Stimulated activated CD8-positive, alpha-beta memory T cell treated with anti-CD3 and anti-CD28 coated beads, Interleukin-7, amount 100 ng/mL, for 1 hour (primary cell): ENCODE data around the gene ACSS2.
A peak's percentile ranks its signal among the peaks of the same experiment; 100 is the strongest.

Experiments used
- DNase-seq, 2 donors: peaks; one replicate each; pipeline ENCODE4 v3.0.0-alpha.2; 2020; ENCODE audit warnings: low read depth in 2 of 2

Gene ACSS2

DNA sequence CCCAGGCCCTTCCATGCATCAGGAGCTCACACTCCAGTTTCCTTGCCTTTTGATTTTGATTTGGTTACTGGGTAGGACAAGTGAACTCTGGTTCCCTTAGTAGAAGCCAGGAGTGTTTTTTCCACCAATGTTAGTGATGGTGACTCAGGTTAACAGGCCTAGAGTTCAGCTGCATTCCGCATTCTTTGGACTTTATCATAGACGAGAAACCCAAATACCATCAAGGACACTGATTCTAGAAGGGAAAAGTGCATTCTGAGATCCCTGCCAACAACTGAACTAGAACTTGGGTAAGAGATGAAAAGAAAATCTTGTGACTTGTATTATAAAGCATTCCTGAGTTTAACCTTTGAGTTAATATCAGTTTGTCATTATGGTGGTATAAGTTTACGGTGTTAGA, 70.2 kb downstream of the ACSS2 start:
- no peak for DNase-seq

DNA sequence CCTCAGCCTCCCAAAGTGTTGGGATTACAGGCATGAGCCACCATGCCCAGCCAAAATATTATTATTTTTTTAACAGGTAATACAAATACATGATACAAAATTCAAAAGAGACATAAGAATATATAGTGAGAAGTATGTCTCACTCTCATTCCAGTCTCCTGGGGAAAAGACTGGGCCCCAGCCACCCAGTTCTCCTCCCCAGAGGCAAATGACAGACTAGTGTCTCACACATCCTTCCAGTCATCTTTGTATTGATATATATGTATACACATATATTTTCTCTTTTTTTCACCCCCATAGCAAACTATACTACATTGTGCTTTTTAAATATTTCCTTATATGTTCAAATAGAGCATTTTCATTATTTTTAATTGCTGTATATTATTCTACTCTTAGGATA, 70.9 kb downstream of the ACSS2 start:
- no peak for DNase-seq

DNA sequence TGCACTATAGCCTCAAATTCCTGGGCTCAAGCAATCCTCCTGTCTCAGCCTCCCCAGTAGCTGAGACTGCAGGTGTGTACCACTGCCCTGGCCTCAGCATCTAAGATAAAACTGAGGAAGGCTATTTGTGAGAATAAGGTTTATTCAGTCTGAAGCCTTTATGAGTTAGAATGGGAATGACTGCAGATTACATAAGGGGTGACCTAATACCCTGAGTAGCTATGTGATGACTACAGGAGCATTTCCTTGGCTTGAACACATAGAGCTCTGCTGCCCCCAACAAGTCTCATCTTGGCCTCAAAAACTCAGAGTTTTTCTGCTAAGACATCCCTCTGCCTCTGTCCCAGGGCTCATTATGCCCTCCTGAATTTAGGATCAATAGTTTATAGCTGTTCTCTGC, 71.6 kb downstream of the ACSS2 start:
- no peak for DNase-seq

DNA sequence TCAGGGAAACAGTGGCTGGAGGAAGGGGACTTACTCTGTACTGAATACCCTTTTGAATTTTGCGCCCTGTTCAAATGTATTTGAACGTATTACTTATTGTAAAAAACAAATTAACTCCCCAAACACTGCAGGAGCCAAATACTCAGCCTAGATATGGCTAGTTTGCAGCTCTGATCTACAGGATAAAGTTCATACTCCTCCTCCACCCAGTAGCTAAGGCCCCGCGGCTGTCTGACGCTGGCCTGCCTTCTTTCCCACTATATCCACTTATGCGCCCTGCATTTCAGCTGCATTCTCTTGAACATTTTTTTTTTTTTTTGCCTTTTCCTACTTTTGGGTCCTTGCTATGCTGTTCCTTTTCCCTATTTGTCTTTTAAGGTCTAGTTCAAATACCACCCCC, 72.7 kb downstream of the ACSS2 start:
- DNase-seq = no peak

DNA sequence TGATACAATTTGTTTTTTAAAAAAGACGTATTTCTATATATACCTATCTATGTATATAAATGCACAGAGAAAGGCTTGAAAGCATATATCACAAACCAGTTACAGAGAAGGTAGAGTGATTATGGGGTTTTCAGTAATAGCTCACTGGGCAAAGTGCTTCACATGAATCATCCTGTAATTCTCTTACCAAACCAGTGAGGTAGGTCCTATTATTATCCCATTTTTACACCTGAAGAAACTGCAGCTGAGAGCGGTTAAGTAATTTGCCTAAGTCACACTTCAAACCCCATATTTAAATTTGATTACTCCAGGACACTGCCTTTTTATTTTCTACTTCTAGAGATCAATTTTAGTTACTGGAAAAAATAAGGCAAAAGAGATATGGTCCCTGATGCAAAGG, 74.8 kb downstream of the ACSS2 start:
- no peak for DNase-seq

DNA sequence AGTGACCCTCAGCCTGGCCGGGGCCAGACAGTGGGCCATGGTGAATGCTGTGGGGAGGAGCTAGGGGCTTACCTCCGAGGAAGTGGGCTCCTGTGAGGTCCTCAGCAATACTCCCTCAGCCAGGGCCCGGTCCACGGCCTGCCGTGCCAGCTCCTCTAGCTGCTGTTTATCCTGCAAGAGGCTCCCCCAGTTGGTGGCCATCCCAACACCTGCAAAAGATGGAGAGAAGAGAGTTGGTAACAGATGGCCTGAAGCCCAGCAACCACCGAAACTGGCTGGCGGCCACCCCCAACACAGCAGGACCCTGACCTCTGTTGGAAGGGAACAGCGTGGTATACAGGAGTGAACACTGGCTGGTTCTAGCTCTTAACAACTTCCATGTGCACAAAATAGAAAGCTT, 75.2 kb downstream of the ACSS2 start:
- DNase-seq = no peak

DNA sequence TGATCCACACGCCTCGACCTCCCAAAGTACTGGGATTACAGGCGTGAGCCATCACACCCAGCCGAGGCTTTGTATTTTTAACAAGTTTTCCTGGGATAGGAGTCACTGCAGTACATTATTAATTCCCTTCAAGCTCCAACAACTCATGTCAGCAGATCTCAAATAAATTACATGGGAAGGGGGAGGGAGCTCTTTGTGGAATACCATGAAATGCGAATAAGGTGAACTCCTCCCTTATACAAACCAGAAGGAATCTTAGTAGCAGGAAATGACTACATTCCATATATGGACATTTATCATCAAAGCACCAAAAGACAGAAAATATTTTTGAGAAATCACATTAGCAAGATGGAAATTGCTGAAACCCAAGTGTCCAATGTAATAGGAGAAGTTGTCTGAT, 76.3 kb downstream of the ACSS2 start:
- no peak for DNase-seq

DNA sequence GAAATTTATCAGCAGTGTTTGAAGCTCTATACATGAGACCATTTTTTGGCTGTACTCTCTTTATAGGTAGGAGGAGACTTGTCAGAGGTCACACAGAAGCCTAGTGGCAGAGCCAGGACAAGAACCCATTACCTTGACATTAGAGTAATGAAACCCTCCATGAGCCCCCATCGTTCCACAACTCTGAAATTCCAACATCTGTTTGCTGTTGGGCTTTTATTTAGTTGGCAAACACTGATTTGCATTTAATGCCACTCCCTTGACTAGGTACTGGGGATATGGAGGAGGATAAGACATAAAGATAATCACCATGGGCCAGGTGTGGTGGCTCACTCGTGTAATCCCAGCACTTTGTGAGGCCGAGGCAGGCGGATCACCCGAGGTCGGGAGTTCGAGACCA, 77.5 kb downstream of the ACSS2 start:
- DNase-seq = no peak

DNA sequence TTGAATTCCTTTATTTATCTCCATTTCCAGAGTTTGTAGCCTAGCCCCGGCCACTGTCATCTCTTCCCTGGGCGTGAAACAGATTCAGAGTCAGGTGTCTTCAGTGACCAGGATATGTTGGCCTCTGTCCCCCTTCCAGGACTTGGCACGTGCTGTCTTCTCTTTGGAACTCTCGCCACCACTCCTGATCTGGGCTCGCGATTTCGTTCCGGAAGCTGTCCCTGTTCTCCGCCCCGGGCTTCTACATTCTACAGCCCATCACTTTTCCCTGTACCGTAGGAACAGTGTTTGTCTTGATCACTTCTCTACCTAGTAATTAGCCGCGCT, 78.5 kb downstream of the ACSS2 start:
- no peak for DNase-seq

DNA sequence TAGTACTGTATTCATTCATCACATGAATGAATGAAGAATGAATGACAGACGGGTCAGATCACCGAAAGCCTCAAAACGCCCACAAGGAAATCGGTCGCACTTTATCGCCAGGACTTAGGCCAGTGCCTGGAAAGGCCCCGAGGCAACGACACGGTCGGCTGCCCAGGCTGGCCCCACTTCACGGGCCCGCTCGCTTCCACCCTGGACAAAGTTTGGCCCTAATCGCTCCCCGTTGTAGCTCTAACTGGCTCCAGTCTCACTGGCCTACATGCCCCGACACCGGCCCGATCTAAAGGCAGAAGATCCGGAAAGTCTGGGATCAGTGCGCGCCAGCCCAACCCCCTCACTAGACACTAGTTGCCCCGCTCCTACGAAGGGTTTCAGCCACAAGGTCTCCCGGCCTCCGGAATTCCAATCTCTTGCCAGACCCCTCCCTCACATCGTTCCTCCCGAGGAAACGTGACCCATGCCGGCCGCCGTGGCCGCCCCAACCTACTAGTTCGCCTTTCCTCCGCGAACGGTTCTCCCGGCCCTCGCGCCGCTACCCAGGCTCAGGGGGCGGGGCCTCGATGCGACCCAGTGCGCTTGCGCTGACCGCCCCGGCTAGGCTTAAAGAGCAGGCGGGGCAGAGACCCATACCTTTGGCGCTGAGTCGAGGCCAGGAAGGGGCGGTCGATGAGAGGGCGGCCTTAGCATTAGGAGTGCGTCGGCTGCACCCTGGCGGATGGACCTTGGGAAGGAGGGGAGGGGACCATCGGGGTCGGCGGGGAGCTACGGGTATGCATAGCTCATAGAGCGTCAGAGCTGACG, 79.0 kb downstream of the ACSS2 start, which contains the start of the genes GSS and MYH7B:
GSS (minus strand) TSS at position 576 of the 810 bp plus-strand sequence. CDS start 3,954 bp downstream, outside the sequence.
MYH7B (plus strand) TSS at position 638 of the 810 bp plus-strand sequence. CDS start 22,138 bp downstream, outside the sequence.
- peak; percentile 93 to 98 for DNase-seq

DNA sequence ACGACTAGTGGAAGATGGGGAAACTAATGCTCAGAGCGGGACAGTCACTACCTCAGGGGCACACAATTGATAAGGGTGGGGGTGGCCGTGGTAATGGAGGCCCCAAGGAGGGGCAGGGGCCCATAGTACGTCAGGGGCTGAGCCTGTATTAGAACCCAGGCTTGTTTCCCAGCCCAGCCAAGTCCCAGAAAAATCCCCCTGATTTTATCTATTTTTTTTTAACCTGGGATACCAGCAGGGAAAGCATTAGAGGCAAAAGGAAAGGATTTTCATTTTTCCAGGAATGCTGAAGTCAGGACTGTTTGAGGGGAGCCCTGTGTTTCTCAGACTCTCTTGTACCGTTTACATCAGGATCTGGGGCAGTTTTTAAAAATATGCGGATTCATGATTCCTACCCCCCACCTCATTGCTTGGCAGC, 79.6 kb downstream of the ACSS2 start:
- no peak for DNase-seq

DNA sequence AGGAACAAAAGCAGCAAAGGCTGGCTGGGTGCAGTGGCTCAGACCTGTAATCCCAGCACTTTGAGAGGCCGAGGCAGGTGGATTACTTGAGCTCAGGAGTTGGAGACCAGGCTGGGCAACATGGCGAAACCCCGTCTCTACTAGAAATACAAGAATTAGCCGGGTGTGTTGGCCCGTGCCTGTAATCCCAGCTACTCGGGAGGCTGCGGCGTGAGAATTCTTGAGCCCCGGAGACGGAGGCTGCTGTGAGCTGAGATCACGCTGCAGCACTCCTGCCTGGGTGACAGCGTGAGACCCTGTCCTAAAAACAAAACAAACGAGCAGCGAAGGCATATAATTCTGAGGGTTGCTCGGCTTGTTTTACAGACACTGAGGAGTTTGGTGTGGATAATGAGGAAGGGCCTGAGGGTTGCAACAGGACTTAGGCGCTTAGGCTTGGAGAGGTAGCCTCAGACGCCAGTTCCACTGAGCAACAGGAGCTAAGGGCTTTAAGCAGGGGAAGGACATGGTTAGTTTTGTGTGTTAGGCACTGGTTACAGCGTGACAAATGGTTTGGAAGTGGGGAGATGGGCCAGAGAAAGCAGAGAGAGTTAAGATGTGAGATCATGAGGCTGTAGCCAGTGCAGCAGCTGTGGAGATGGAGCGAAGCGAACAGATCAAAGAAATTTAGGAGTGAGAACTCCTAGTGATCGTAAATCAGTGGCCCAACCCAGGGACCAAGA, 80.5 kb downstream of the ACSS2 start:
- no peak for DNase-seq

DNA sequence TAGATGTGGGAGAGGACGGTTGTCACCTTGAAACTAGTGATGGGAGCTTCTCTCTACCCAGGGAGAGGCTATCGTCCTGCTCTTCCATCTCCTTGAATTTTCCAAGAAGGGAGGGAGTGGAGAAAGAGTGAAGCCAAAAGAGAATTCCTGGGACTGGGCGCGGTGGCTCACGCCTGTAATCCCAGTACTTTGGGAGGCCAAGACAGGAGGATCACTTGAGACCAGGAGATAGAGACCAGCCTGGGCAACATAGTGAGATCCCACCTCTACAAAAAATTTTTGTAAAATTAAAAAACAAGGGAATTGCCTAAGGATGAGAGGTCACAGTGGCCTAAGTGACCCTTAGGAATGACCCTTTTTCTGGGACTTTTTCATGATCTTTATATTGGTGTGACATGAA, 88.1 kb downstream of the ACSS2 start:
- no peak for DNase-seq

DNA sequence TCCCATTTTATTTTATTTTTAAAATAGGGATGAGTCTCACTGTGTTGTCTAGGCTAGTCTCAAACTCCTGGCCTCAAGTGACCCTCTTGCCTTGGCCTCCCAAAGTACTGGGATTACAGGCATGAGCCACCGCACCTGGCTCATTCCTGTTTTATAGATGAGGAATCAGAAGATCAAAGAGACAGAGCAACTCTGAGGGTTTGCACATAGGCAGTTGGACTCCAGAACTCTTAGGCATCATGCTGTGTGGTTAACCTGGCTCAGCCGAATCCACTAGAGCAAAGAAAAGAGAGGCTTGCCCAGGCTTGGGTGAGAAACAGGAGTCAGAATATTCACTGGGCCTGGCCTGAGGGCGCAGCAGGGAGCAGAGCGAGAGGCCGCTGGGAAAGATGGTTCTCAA, 88.6 kb downstream of the ACSS2 start:
- no peak for DNase-seq

DNA sequence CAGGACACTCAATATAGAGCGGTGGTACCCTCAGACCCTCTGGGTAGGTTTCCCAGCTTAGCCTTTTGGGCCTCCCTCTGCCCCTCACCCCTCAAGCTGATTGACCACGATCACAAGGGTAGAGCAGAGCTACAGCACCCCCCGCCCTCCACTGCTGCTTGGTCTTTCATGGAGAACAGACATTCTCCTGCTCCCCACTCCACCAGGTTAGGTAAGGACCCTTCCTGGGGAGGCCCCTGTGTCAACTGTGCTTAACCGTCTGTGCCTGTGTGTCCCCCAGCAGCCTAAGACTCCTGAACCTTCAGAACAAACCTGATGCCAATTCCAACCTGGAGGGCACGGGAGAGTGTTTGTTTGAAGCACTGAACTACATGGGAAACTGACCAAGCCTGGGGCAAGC, 91.0 kb downstream of the ACSS2 start:
- DNase-seq = no peak

DNA sequence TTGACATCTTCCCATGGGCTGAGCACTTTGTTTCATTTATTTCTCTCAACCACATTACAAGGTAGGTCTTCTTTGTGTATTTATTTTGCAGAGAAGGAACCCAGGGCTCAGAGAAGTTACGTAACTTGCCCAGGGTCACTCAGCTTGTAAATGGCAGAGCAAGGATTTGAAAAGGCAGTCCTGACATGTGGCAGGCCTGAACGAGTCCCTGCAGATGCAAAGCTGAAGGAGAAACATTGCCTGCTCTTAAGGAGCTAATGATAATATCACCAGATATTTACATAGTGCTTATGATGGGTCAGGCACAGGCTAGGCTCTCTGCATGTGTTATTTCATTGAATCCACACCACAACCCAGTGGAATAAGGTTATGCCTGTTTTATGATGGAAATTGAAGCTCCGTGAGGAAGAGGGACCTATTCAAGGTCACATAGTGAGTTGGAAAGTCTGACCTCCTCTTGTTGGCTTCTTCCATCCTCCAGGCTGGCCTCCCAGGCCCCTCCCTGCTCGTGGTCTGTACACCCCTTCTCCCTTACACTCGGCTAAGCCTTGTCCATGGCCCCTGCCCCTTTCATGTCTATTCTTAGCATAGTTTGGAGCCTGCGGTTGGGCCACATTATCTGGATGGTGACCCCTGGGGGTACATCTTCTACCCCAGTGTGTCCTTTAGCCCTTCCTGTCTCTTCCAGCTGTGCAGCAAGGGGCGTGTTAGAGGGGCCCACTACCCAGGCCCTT, 91.8 kb downstream of the ACSS2 start:
- no peak for DNase-seq

DNA sequence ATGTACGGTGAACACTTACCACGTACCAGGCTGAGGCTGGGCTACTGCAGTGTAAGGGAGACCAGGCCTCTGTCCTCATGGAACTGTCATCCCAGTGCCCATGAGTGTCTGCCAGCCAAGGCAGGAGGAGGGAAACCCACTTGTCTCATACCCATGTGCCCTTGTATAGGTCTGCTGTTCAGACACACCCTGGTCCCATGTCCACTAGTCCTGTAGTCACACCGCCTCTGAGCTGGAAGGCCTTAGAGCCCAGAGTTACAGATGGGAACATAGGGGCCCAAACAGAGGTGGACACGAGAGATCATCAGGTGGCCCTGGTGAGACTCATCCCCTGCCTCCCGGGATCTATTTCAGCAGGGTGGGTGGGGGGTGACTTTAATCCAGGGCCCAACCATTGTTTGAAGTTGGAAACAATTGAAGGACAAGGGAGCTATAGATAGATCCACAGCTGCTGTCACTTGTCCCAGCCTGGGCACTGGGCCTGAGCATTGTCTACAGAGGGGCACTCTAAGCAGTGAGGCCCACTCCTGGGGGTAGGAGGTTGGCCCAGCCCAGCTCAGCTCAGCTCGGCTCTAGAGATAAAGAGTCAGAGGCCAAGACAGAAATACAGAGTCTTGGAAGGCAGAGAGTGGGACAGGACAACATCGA, 93.9 kb downstream of the ACSS2 start:
- no peak for DNase-seq

DNA sequence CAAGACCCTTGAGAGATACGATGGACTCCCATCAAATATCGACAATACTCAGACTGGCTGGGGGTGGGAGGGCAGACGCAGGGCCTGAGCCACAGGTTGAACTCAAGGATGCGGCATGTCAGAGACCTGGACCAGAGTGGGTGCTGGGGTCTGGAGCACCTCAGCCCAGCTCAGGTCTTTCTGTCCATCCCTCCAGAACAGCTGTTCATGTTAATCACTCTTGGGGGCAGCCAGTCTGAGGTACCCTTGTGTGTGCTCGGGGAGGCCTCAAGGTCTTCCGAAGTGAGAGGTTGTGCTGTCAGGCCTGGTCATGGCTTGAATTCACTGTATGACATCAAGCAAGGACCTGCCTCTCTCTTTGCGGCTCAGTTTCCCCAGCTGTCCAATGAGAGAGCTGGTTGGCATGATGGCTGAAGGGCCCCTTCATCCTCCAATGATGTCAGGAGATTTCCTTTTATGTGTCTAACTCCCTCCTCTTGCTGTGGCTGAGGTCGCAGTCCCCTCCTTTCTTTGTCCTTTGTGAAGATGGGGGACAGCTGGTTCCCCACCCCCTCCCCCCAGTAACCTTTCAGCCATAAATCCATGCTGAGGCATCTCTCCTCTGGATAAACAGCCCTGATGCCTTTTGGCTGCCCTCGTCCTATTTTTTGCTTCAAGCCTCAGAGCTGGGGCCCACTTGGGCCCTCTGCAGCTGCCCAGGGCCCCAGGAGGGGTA, 94.6 kb downstream of the ACSS2 start:
- DNase-seq = no peak

DNA sequence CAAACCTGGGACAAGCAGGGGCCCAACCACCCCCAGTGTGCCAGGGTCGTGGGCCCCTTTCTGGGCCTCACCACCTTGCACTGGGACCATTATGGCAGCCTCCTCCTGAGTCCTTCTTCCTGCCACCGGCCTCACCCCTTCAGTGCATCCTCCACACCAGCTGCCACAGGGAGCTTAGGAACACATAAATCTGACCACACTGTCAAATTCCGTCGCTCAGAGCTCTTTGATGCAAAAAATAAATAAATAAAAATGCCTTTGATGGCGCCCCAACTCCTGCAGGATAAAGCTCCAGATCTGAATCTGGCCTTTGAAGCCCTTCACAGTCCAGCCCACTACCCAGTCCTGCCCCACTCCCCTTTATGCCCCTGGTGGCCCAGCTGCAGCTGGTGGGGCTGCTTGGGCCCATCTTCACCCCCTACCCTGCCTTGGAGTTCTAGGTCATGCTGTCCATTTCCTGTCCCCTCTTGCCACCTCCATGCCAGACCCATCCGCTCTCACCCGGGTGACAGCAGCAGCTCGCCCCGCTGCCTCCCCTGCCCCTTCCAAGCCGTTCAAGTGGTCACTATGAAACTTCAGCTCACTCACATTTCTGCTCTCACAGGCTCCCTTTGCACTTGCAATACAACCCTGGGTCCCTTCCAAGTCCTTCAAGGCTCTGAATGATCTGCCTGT, 95.3 kb downstream of the ACSS2 start:
- DNase-seq = no peak

DNA sequence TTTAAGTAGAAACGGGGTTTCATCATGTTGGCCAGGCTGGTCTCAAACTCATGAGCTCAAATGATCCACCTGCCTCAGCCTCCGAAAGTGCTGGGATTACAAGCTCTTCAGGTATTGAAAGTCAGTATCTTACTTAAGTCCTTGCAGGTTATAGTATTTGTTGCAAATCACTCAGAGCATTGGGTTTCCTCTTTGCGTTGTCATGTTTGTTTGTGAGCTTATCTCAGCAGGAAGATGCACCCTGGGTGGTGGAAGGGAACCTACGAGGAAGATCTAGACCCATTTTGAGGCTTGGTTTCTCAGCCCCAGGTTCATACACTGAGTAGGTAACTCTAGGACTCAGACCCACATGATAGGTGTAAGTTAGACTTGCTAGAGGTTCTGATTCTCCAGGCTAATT, 97.8 kb downstream of the ACSS2 start:
- DNase-seq = no peak

DNA sequence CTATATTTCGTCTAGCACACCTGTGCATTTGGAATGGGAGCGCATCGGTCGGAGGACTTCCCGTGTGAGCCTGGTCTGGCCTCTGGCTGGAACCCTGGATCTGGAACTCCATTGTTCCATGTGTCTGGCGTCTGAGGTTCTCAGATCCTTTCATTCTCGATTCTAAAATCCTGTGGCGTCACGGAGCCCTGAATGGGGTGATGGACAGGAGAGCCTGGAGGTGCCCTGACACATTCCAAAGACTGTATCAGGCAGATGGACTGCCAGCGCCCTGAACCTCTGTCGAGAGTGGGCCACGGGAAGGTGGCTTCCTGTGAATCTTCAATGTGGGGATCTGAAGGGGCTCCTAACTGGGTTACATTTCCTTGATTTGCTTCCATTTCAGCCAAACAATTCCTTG, 99.9 kb downstream of the ACSS2 start:
- DNase-seq = no peak
